ENCODE data around the gene TAF8. TPM values are rescaled to one million over a fixed set of nuclear protein-coding genes. Genes with fewer than 3 reads are reported as not detected.
A peak's percentile ranks its signal among the peaks of the same experiment; 100 is the strongest.

TAF8 gene
- total RNA-seq, 2 experiments from 2014 or later, result 30.1 to 34.7 TPM

DNA sequence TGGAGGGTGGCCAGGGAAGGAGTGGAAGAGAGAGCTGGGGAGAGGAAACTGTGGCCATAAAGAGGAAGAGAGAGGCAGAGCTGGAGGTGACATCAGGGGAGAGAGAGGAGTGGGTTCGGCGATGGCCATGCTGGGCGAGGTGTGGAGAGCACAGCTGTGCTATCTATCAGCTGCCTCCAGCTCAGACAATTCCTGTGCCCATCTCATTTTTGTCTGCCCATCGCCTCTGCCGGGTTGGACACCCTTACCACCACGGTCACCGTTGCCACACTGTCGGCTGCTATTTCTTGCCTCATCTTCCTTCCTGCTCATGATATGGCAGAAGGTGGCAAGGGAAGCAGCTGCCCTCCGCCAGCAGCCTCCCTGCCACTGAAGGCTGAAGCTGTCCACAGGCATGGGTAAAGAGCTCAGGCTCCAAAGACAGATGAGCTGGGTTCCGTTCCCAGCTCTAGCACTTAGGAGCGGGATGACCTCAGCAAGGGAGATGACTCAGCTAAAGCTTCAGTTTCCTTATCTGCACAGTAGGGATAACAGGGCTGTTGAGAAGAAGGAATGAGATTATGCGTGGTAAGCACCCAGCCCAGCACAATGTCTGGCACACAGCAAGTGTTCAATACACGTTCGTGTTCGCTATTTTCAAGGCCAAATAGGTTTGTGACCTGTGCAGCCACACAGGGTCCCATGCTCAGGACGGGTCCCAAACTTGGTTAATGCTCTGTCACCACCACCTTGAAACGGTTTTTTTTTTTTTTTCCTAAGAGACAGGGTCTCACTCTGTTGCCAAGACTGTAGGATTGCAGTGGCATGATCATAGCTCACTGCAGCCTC is 21.9 kb upstream of the TAF8 start:
- H3K36me3 ChIP-seq (ENCODE audit: insufficient read depth, low read length), result peaks cover 80% of the 10 kb centered on the region
- peak; percentile 16 for ATAC-seq (ENCODE audit: poor library complexity)
- intact Hi-C loops (cut with DNase I, micrococcal nuclease), result loop anchor here in 1 of 2 experiments (5.0 kb wide), 1 partner anchor 51 kb away; no protein-coding TSS in a partner anchor
- POLR2A ChIA-PET, result interaction anchor here (0.6 to 7.7 kb wide), 9 partner anchors 12 to 491 kb away, joined by 3 to 43 read pairs (median 4); partner anchors contain the start of genes BYSL, MED20 and TAF8
- H3K9me3 ChIP-seq (ENCODE audit: control insufficient read depth in 1 of 2, insufficient read depth in 1 of 2, low read length in 2 of 2), result no peaks in the 10 kb centered on the region
- no peaks in the 10 kb centered on the region for H3K9me3 Mint-ChIP-seq
- DNase-seq, result peak in 1 of 14 experiments; percentile 55
- H3K36me3 Mint-ChIP-seq (ENCODE audit: low read depth), result peaks cover 92% of the 10 kb centered on the region
- peaks cover 99% of the 10 kb centered on the region for H3K4me1 ChIP-seq (ENCODE audit: insufficient read depth, low read length)
- peak overlapping the region; percentile 84 for H3K4me3 Mint-ChIP-seq
- TF ChIP-seq, protein P1, sequence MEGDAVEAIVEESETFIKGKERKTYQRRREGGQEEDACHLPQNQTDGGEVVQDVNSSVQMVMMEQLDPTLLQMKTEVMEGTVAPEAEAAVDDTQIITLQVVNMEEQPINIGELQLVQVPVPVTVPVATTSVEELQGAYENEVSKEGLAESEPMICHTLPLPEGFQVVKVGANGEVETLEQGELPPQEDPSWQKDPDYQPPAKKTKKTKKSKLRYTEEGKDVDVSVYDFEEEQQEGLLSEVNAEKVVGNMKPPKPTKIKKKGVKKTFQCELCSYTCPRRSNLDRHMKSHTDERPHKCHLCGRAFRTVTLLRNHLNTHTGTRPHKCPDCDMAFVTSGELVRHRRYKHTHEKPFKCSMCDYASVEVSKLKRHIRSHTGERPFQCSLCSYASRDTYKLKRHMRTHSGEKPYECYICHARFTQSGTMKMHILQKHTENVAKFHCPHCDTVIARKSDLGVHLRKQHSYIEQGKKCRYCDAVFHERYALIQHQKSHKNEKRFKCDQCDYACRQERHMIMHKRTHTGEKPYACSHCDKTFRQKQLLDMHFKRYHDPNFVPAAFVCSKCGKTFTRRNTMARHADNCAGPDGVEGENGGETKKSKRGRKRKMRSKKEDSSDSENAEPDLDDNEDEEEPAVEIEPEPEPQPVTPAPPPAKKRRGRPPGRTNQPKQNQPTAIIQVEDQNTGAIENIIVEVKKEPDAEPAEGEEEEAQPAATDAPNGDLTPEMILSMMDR (IDR thresholded peaks at IDR 0.05), result no peak
- H3K27me3 Mint-ChIP-seq, result no peaks in the 10 kb centered on the region
- CTCF ChIA-PET, result interaction anchor here (0.8 to 1.7 kb wide), 6 partner anchors 11 to 241 kb away, joined by 3 to 6 read pairs (median 3); partner anchors contain the start of genes BYSL, MED20 and TOMM6
- peaks cover 90% of the 10 kb centered on the region for H3K4me1 Mint-ChIP-seq (ENCODE audit: low read depth)
- no peaks in the 10 kb centered on the region for H3K27me3 ChIP-seq (ENCODE audit: control insufficient read depth in 1 of 2, insufficient read depth in 2 of 2, low read length in 2 of 2)
- peak overlapping the region; percentile 94 for H3K27ac Mint-ChIP-seq
- H3K27ac ChIP-seq (ENCODE audit: low read depth in 1 of 2, low read length in 2 of 2), result peak overlapping the region; percentile 36 to 50
- H3K4me3 ChIP-seq (ENCODE audit: low read length), result no peak overlapping the region

DNA sequence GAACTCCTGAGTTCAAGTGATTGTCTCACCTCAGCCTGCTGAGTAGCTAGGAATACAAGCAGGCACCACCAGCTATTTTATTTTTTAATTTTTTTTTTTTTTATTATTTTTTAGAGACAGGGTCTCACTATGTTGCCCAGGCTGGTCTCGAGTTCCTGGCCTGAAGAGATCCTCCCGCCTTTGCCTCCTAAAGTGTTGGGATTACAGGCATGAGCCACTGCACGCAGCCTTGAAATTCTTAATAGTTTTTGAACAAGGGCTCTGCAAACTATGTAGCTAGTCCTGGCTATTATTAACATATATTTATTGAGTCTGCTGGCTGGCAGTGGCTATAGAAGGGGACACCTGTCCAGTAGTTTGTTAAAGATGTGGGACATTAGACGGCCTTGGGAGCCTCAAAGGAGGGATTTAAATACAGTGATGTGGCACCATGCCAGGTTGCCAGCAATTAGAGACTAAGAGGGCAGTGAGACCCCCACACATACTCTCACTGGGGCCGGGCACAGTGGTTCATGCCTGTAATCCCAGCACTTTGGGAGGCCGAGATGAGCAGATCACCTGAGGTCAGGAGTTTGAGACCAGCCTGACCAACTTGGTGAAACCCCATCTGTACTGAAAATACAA is 21.1 kb upstream of the TAF8 start:
- H3K36me3 ChIP-seq (ENCODE audit: insufficient read depth, low read length), result peaks cover 84% of the 10 kb centered on the region
- intact Hi-C loops (cut with DNase I, micrococcal nuclease), result loop anchor here in 1 of 2 experiments (5.0 kb wide), 1 partner anchor 52 kb away; no protein-coding TSS in a partner anchor
- Mint-ChIP-seq H3K27me3 (no peaks in the 10 kb centered on the region), H3K4me1 (ENCODE audit: low read depth) (peaks cover 83% of the 10 kb centered on the region), H3K36me3 (ENCODE audit: low read depth) (peaks cover 86% of the 10 kb centered on the region), H3K9me3 (no peaks in the 10 kb centered on the region), H3K27ac (peak overlapping the region; percentile 94), H3K4me3 (no peak overlapping the region)
- H3K4me3 ChIP-seq (ENCODE audit: low read length), result no peak overlapping the region
- ChIA-PET CTCF (interaction anchor here (0.8 to 3.1 kb wide), 7 partner anchors 10 to 241 kb away, joined by 3 to 9 read pairs (median 3); partner anchors contain the start of genes BYSL, MED20 and TOMM6), POLR2A (interaction anchor here (0.7 to 7.7 kb wide), 7 partner anchors 11 to 108 kb away, joined by 3 to 43 read pairs (median 6); partner anchors contain the start of genes BYSL, MED20 and TAF8)
- TF ChIP-seq, protein P1 (IDR thresholded peaks at IDR 0.05), result no peak
- H3K27ac ChIP-seq (ENCODE audit: low read depth in 1 of 2, low read length in 2 of 2), result peak overlapping the region in 1 of 2 donors; percentile 15
- H3K9me3 ChIP-seq (ENCODE audit: control insufficient read depth in 1 of 2, insufficient read depth in 1 of 2, low read length in 2 of 2), result no peaks in the 10 kb centered on the region
- peaks cover 98% of the 10 kb centered on the region for H3K4me1 ChIP-seq (ENCODE audit: insufficient read depth, low read length)
- no peaks in the 10 kb centered on the region for H3K27me3 ChIP-seq (ENCODE audit: control insufficient read depth in 1 of 2, insufficient read depth in 2 of 2, low read length in 2 of 2)
- DNase-seq (peak in 1 of 14 experiments; percentile 21), ATAC-seq (ENCODE audit: poor library complexity) (no peak)

DNA sequence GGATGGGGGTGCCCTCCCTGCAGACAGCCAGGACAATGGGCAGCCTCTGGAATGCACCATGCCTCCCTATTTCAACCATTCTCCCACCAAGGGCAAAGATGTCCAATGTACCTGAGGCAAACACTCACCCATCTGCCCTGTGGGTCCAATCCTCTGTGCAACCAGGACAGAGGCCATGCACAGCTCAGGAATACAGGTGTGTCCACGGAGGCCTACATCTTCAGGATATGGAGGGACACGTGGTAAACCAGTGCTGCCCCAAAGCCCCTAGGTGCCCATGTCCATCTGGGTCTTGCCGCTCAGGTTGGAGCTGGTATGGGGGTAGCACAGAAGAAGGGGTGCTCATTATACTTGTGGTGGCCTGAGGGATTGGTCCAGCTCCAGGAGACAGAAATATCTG is 20.4 kb upstream of the TAF8 start:
- H3K27ac Mint-ChIP-seq, result peak overlapping the region; percentile 94
- Histone ChIP-seq H3K27ac (ENCODE audit: low read depth in 1 of 2, low read length in 2 of 2) (peak overlapping the region; percentile 58 to 69), H3K36me3 (ENCODE audit: insufficient read depth, low read length) (peaks cover 81% of the 10 kb centered on the region), H3K9me3 (ENCODE audit: control insufficient read depth in 1 of 2, insufficient read depth in 1 of 2, low read length in 2 of 2) (no peaks in the 10 kb centered on the region), H3K4me3 (ENCODE audit: low read length) (no peak overlapping the region), H3K4me1 (ENCODE audit: insufficient read depth, low read length) (peaks cover 98% of the 10 kb centered on the region), H3K27me3 (ENCODE audit: control insufficient read depth in 1 of 2, insufficient read depth in 2 of 2, low read length in 2 of 2) (no peaks in the 10 kb centered on the region)
- no peaks in the 10 kb centered on the region for H3K27me3 Mint-ChIP-seq
- H3K4me3 Mint-ChIP-seq, result peak overlapping the region; percentile 72
- POLR2A ChIA-PET, result interaction anchor here (1.2 to 7.7 kb wide), 6 partner anchors 11 to 90 kb away, joined by 3 to 43 read pairs (median 9); no protein-coding TSS in a partner anchor
- CTCF ChIA-PET, result interaction anchor here (0.7 to 3.1 kb wide), 3 partner anchors 14 to 184 kb away, joined by 3 to 9 read pairs (median 3); no protein-coding TSS in a partner anchor
- TF ChIP-seq, protein P1 (IDR thresholded peaks at IDR 0.05), result no peak
- no peak for ATAC-seq (ENCODE audit: poor library complexity)
- DNase-seq, result peak in 1 of 14 experiments; percentile 15
- no peaks in the 10 kb centered on the region for H3K9me3 Mint-ChIP-seq
- peaks cover 87% of the 10 kb centered on the region for H3K36me3 Mint-ChIP-seq (ENCODE audit: low read depth)
- peaks cover 83% of the 10 kb centered on the region for H3K4me1 Mint-ChIP-seq (ENCODE audit: low read depth)
- intact Hi-C loops (cut with DNase I, micrococcal nuclease), result loop anchor here in 1 of 2 experiments (5.0 kb wide), 1 partner anchor 53 kb away; no protein-coding TSS in a partner anchor
